HG02642 (cell line): ENCODE data around the gene ORMDL3.
"Not testable (repeated sequence)": the region's sequence is repeated elsewhere in the genome, so short reads cannot be mapped to it uniquely, and the experiment has no call there.

Source experiments
- ATAC-seq: cut with Tn5 transposase; IDR thresholded peaks from one replicate; pipeline ENCODE4 v1.9.1; 2021; ENCODE audit warnings: mild to moderate bottlenecking; ENCODE audit not compliant: unreplicated experiment, poor library complexity

ORMDL3 gene

GRCh38 chr17:39926588-39927100 lies 757 bp downstream of the ORMDL3 start:
- ATAC-seq: peak; percentile 20

- peak; percentile 19 for ATAC-seq
Observed at GRCh38 chr17:39926135-39926587, 1.2 kb downstream of the ORMDL3 start.

- ATAC-seq: no peak
Observed at GRCh38 chr17:39925282-39926134, 1.9 kb downstream of the ORMDL3 start.

- ATAC-seq: no peak
Observed at GRCh38 chr17:39924691-39925055, 2.7 kb downstream of the ORMDL3 start.

GRCh38 chr17:39923836-39924690 lies 3.3 kb downstream of the ORMDL3 start:
- ATAC-seq: no peak

- no peak for ATAC-seq
Observed at GRCh38 chr17:39923230-39923629, 4.2 kb downstream of the ORMDL3 start.

- no peak for ATAC-seq
Observed at GRCh38 chr17:39922006-39922405, 5.4 kb downstream of the ORMDL3 start.

- ATAC-seq: no peak
Observed at GRCh38 chr17:39921323-39921722, 6.1 kb downstream of the ORMDL3 start.

GRCh38 chr17:39920218-39921210 lies 6.9 kb downstream of the ORMDL3 start:
- ATAC-seq: no peak

GRCh38 chr17:39919087-39919683 lies 8.2 kb downstream of the ORMDL3 start:
- no peak for ATAC-seq

- no peak for ATAC-seq
Observed at GRCh38 chr17:39916918-39917317, 10.5 kb downstream of the ORMDL3 start.

- ATAC-seq: no peak
Observed at GRCh38 chr17:39915559-39915958, 11.8 kb downstream of the ORMDL3 start.

- ATAC-seq: no peak
Observed at GRCh38 chr17:39913989-39914388, 13.4 kb downstream of the ORMDL3 start.

GRCh38 chr17:39908789-39909352 lies 18.5 kb downstream of the ORMDL3 start:
- no peak for ATAC-seq

- no peak for ATAC-seq
Observed at GRCh38 chr17:39904990-39905288, 22.5 kb downstream of the ORMDL3 start.

GRCh38 chr17:39903158-39903884 lies 24.1 kb downstream of the ORMDL3 start:
- ATAC-seq: no peak

- ATAC-seq: not testable (repeated sequence)
Observed at GRCh38 chr17:39902027-39902426, 25.4 kb downstream of the ORMDL3 start.

GRCh38 chr17:39899215-39899614 lies 28.2 kb downstream of the ORMDL3 start:
- no peak for ATAC-seq

- no peak for ATAC-seq
Observed at GRCh38 chr17:39898088-39898487, 29.3 kb downstream of the ORMDL3 start.
